Subcutaneous adipose tissue (tissue), 4 donors: ENCODE data around the gene KRT26. TPM values are rescaled to one million over a fixed set of nuclear protein-coding genes. Genes with fewer than 3 reads are reported as not detected.

Experiments used
- CTCF ChIP-seq: fragments of 450-650 bp; IDR thresholded peaks from one replicate; pipeline ENCODE4 v1.5.1; 2016; ENCODE audit warnings: low read depth, mild to moderate bottlenecking, control low read depth, antibody characterized with exemption, moderate library complexity
- total RNA-seq, 4 donors: library from RNA; depleted of rRNA; stranded (reverse); fragments of >200 nt; gene quantifications; one replicate each; pipeline ENCODE4 v1.1.0, GENCODE V29; 2016

KRT26 gene
- total RNA-seq, 4 donors from 2014 or later: not detected

- no peak for TF ChIP-seq CTCF
These were observed 20.9 kb downstream of the KRT26 start for GRCh38 chr17:40751065-40751464.

- TF ChIP-seq CTCF: no peak
These were observed 21.6 kb downstream of the KRT26 start for GRCh38 chr17:40750391-40750790.

- no peak for TF ChIP-seq CTCF
These were observed 33.4 kb downstream of the KRT26 start for GRCh38 chr17:40738553-40738952.

DNA sequence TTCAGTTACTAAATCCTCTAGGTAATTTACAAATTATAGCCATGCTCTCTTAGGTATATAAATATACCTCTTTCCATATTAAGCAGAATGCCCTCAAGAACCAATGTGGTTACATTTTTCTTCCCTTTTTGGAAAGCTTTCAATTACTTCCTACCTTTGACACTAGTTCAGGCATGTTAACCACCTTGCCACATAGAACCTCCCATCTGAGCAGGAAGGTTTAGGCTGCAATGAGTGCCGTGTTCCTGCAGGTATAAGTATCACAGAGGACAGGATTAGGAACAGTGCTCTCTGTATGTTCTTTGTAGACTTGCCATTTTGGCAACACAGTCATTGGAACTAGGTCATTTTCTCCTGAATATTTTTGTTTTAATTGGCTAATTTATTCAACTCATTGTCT, 37.0 kb downstream of the KRT26 start:
- TF ChIP-seq CTCF: no peak

DNA sequence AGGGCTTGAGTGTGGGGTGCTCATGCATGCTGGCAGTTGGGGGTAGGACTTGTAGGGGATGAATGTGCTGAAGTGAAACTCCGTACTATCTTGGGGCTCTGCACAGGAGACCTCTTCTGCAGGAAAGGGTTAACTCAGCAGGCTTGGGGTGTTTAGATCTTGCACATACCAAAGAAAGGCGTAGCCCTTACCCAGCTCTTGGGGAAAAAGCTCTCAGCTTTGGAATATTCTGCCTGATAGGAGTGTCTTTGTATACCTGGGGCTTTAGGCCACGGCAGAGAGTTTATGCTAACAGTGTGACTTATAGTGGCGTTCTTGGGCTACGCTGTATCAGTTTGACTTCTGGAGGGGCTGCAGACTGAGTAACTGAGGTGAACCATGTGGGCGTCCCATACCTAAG, 38.0 kb downstream of the KRT26 start:
- no peak for TF ChIP-seq CTCF

GRCh38 chr17:40730970-40731369, 41.0 kb downstream of the KRT26 start:
- no peak for TF ChIP-seq CTCF

GRCh38 chr17:40727447-40728231, 44.4 kb downstream of the KRT26 start:
- TF ChIP-seq CTCF: no peak
